ENCODE measurements around the gene SH3PXD2A.
"Not testable (repeated sequence)": the region's sequence is repeated elsewhere in the genome, so short reads cannot be mapped to it uniquely, and the experiment has no call there.

The SH3PXD2A gene

GRCh38 chr10:103813312-103813711, 42.1 kb downstream of the SH3PXD2A start:
- DNase-seq (ENCODE audit: low read depth in 4 of 4, low spot score in 1 of 4): not testable (repeated sequence)

- no peak for DNase-seq (ENCODE audit: low read depth in 4 of 4, low spot score in 1 of 4)
Measured at GRCh38 chr10:103812432-103812831, 42.9 kb downstream of the SH3PXD2A start.

GRCh38 chr10:103812004-103812403, 43.4 kb downstream of the SH3PXD2A start:
- no peak for DNase-seq (ENCODE audit: low read depth in 4 of 4, low spot score in 1 of 4)

- no peak for DNase-seq (ENCODE audit: low read depth in 4 of 4, low spot score in 1 of 4)
Measured at GRCh38 chr10:103811463-103811862, 43.9 kb downstream of the SH3PXD2A start.

GRCh38 chr10:103808780-103809179, 46.6 kb downstream of the SH3PXD2A start:
- no peak for DNase-seq (ENCODE audit: low read depth in 4 of 4, low spot score in 1 of 4)

GRCh38 chr10:103807996-103808395, 47.4 kb downstream of the SH3PXD2A start:
- no peak for DNase-seq (ENCODE audit: low read depth in 4 of 4, low spot score in 1 of 4)

GRCh38 chr10:103806395-103807187, 48.8 kb downstream of the SH3PXD2A start:
- DNase-seq (ENCODE audit: low read depth in 4 of 4, low spot score in 1 of 4): no peak

GRCh38 chr10:103805781-103806180, 49.6 kb downstream of the SH3PXD2A start:
- no peak for DNase-seq (ENCODE audit: low read depth in 4 of 4, low spot score in 1 of 4)

- DNase-seq (ENCODE audit: low read depth in 4 of 4, low spot score in 1 of 4): no peak
Measured at GRCh38 chr10:103804871-103805270, 50.5 kb downstream of the SH3PXD2A start.

- no peak for DNase-seq (ENCODE audit: low read depth in 4 of 4, low spot score in 1 of 4)
Measured at GRCh38 chr10:103803941-103804340, 51.4 kb downstream of the SH3PXD2A start.

- DNase-seq (ENCODE audit: low read depth in 4 of 4, low spot score in 1 of 4): no peak
Measured at GRCh38 chr10:103802637-103803353, 52.6 kb downstream of the SH3PXD2A start.

GRCh38 chr10:103802081-103802480, 53.3 kb downstream of the SH3PXD2A start:
- DNase-seq (ENCODE audit: low read depth in 4 of 4, low spot score in 1 of 4): no peak

- no peak for DNase-seq (ENCODE audit: low read depth in 4 of 4, low spot score in 1 of 4)
Measured at GRCh38 chr10:103800789-103801540, 54.4 kb downstream of the SH3PXD2A start.

- DNase-seq (ENCODE audit: low read depth in 4 of 4, low spot score in 1 of 4): no peak
Measured at GRCh38 chr10:103800089-103800488, 55.3 kb downstream of the SH3PXD2A start.

GRCh38 chr10:103799341-103799740, 56.0 kb downstream of the SH3PXD2A start:
- DNase-seq (ENCODE audit: low read depth in 4 of 4, low spot score in 1 of 4): no peak

- DNase-seq (ENCODE audit: low read depth in 4 of 4, low spot score in 1 of 4): no peak
Measured at GRCh38 chr10:103798511-103798910, 56.9 kb downstream of the SH3PXD2A start.

GRCh38 chr10:103797857-103798256, 57.5 kb downstream of the SH3PXD2A start:
- DNase-seq (ENCODE audit: low read depth in 4 of 4, low spot score in 1 of 4): no peak

GRCh38 chr10:103795634-103796270, 59.6 kb downstream of the SH3PXD2A start:
- DNase-seq (ENCODE audit: low read depth in 4 of 4, low spot score in 1 of 4): no peak

- DNase-seq (ENCODE audit: low read depth in 4 of 4, low spot score in 1 of 4): no peak
Measured at GRCh38 chr10:103794996-103795395, 60.4 kb downstream of the SH3PXD2A start.

- no peak for DNase-seq (ENCODE audit: low read depth in 4 of 4, low spot score in 1 of 4)
Measured at GRCh38 chr10:103793920-103794883, 61.2 kb downstream of the SH3PXD2A start.

Measured in stimulated activated CD4-positive, alpha-beta T cell treated with anti-CD3 and anti-CD28 coated beads, Interleukin-1b, Interleukin-23, amount 100 ng/mL, for 24 hours (primary cell).